GM19035 (cell line): ENCODE data around the gene ANKRD33B.
"Not testable (repeated sequence)": the region's sequence is repeated elsewhere in the genome, so short reads cannot be mapped to it uniquely, and the experiment has no call there.

Experiments used
- ATAC-seq: cut with Tn5 transposase; IDR thresholded peaks from one replicate; pipeline ENCODE4 v1.9.1; 2021; ENCODE audit not compliant: unreplicated experiment

ANKRD33B gene

GRCh38 chr5:10556289-10556807, 7.5 kb upstream of the ANKRD33B start:
- ATAC-seq, result no peak

DNA sequence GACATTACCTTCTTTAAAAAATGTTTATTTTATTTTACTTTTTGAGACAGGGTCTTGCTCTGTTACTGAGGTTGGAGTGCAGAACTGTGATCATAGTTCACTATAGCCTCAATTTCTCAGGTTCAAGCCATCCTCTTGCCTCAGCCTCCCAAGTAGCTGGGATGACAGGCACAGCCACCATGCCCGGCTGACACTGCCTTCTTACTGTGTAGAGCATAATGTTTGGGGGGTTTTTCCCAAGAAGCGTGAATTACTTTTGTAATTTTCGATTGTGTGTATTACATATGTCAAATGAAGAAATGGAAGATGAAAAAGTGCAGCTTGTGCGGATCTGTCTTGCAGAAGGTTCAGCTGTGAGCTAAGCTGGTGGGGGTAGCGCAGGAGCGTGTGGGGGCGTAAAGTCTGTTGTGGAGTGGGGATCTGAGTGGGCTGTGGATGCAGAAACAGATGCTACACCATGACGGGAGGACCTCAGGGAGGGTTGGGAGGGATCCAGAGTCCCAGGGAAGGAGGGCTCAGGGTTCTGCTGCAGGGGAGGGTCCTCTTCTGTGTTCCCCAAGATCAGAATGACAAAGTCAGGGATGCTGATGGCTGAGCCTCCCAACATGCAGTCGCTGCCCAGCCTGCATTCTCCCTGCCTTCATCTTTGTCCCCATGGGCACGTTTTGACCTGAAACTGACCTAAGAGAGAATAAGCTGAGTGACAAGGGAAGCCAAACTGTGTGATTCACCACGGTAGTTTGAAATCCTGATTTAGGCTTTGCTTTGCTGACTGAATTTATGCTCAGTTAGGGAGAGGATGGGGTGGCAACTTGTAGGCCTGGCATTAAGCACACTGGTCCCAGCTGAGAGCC, 6.8 kb upstream of the ANKRD33B start:
- ATAC-seq, result no peak

DNA sequence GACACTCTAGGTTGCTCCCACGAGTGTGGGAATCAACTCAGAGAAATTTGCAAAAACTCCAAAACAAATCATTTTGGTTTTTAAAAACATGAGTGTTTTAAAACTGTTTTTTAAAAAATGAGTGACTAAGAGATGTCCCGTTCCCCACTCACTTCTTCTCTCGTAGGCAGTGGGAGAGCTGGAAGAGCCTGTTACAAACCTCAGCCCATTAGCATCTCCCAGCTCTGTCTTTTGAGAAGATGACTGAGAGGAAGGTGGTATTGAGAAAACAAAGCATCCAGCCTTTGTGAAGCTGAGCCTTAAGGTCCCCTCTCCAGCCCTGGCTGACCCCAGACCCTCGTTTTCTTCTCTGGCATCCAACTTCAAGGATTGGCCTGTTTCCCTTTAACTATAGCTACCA, 4.7 kb upstream of the ANKRD33B start:
- no peak for ATAC-seq

DNA sequence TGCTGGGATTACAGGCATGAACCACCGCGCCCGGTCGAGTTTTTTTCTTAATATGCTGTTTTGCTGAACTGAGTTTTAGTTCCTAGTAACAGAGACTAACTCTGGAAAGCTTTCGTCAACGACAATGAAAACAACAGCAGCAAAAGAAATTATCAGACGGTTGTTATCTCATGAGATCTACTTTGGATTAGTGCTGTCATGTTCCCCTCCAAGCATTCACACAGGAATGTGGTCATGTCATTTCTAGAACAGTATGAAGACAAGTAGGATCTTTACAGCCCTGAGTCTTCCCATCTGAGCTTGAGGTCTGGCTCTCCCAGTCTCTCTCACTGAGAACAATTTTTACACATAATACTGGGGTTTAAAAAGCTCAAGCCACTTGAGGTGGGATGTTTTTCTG, 4.0 kb upstream of the ANKRD33B start:
- no peak for ATAC-seq

DNA sequence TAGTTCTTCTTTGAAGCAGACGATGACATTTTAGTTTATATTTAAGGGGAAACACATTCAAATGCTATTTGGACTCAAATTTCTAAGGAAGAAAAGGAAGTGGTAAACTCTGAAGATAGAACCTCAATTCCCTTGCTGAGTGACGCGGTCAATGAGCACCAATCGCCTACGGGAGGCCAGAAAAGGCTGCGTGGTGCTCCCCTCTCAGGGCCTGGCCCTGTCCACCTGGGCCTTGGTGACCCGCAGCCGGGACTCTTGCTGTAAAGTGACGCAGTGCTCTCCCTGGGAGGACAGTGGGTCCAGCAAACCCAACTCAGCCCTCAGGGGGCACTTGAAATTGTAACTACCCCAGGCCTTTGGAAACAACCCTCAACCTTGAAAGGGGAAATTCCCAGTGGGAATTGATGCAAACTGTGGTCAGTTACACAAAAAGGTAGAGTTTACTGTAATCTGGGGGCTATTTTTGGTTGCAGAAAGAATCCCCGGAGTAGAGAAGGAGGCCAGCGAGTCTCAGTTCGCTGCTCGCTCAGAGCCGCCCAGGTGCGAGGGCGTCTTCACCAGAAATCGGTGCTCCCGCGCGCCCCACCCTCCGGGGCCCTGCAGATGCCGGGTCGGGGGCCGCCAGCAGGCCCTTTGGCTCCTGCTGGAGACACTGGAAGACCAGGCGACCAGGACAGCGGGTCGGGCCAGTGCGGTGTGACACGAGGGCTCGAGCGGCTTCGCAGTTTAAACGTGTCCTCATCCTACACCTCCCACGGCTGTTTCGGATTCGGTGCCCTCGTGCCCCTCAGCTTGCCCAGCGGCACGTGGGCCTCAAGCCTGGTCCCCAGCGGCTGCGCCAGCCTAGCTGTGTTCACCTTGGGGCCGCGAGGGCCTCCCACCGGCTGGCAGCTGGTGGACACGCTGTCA, 1.4 kb upstream of the ANKRD33B start:
- ATAC-seq, result peak; percentile 18

DNA sequence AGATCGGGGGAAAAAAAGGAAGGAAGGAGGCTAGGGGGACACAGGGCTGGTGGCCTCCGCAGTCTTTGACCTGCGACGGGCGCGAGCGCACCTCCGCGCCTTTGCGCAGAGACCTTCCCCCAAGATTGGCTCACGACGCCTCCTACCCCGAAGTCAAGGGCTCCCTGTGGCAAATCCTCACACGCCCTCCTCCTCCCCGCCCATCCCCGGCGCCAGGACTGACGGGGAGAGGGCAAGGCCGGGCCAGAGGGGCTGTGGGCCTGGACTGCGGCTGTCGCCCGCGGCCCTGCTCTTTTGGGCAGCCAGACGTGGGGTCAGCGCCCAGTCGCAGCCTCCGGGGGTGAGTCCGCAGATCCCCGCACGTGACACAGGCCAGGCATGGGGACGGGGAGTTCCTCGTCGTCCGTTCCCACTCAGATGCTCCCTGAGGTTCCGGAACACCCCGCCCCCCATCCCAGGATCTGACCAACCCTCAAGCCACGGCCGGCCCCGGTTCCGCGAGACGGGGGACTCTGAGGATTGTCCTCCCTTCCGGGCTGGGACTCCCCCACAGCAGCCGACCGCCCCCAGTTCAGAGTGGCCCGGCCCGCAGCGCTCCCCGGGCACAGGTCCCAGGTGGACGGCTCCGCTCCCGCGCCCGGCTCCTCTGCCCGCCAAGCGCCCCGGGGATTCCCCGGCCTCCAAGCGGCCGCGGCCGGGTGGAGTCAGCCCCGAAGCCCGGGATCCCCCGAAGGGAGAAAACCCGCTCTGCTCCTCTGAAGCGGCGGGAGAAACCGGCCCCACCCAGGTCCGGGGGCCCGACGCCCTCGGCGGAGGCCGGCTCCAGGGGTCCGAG, 543 bp upstream of the ANKRD33B start:
- ATAC-seq, result peak; percentile 34

- ATAC-seq, result no peak
Measured at GRCh38 chr5:10564838-10565784, 1.2 kb downstream of the ANKRD33B start.

- ATAC-seq, result no peak
Measured at GRCh38 chr5:10565785-10566542, 2.1 kb downstream of the ANKRD33B start.

DNA sequence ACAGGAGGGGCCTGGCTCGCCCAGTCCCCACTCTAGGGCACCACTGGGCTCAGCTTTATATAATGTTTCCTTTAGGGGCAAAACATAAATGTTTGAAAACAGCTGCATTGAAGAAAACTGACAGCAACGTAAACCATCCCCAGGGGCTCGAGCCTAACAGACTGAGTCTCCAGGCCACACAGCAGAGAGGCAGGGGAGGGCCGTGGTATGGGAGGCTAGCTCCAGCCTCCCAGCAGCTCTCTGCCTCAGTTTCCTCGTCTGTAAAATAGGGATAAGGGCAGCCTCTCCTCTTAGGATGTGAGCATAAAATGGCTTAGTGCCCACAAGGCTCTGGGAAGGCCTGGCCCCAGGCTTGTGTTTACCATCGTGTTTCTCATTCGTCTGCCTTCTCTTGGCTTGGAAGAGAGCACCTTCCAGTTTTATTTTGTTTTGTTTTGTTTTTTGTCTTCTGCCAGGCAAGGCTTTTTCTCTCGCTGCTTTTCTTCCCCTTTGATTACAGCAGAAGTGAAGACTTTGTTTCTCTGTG, 2.7 kb downstream of the ANKRD33B start:
- ATAC-seq, result no peak

DNA sequence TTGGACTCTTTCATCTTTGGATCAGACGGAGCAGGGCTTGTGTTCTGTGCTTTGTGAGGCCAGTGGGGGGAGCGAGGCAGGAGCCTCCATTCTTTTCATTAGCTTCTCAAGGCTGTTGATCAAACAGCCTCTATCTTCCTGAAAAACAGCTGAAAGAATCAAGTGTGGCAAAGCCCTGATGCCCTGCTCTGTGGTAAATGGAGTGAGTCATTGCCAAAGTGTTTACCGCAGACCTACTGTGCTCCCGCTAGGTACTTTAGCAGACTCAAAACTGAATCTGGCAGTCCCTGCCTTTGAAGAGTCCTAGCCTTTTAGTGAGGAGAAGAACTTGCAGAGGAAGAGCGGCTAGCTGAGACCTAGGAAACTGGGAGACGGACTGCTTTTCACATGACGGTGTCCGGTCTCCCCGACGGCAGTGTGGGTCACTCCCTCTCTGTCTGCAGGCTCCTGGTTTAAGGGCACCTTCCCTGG, 3.3 kb downstream of the ANKRD33B start:
- no peak for ATAC-seq

- ATAC-seq, result no peak
Measured at GRCh38 chr5:10567781-10568321, 4.0 kb downstream of the ANKRD33B start.

- not testable (repeated sequence) for ATAC-seq
Measured at GRCh38 chr5:10570540-10570939, 6.7 kb downstream of the ANKRD33B start.

- no peak for ATAC-seq
Measured at GRCh38 chr5:10572451-10572850, 8.6 kb downstream of the ANKRD33B start.

GRCh38 chr5:10573487-10574145, 9.7 kb downstream of the ANKRD33B start:
- no peak for ATAC-seq

GRCh38 chr5:10574879-10575278, 11.0 kb downstream of the ANKRD33B start:
- not testable (repeated sequence) for ATAC-seq

DNA sequence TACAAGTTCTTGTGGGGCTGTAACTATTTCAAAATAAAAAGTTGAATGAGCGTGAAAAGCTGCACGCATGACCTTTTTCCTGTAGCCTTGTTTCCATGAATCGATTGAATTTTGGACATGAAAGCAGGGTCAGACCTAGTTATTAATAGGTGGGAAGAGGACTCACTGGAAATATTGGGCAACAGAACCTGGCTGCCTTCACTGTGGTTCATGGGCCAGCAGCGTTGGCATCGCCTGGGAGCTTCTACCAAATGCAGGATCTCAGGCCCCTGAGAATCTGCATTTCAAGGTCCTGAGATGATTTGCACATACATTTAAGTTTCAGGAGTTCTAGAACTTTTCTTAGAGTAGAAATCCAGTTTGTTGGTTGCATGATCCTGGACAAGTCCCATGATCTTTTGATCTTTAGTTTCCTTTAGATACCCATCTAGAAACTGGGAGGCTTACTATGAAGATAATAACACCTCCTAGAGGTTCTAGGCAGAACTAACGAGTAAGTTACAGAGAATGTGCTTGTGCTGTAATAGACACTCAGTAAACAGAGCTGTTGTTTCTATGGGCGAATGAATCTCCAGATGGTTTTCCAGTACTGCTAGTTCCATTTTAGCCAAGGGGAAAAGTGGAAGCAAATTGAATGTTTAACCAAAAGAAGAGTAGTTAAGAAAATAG, 12.4 kb downstream of the ANKRD33B start:
- ATAC-seq, result no peak

DNA sequence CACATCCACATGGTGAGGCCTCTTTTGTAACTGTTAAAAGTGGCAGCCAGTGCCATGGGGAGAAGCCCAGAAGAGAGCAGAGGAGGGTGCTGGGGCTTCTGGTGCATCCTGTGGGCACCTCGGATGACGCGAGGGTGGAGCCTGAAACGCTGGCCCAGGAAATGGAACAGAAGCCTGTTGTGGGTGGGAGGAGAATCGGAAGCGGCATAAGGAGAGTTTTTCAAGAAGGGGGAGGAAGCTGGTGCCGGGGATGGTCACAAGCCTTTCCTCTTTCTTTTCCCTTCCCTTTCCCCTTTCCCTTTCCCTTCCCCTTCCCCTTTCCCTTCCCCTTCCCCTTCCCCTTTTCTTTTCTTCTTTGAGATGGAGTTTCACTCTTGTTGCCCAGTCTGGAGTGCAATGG, 12.9 kb downstream of the ANKRD33B start:
- ATAC-seq, result no peak
